Measurements from ENCODE around the gene DNAJC18.
"Not testable (repeated sequence)": the region's sequence is repeated elsewhere in the genome, so short reads cannot be mapped to it uniquely, and the experiment has no call there.

Gene DNAJC18

DNA sequence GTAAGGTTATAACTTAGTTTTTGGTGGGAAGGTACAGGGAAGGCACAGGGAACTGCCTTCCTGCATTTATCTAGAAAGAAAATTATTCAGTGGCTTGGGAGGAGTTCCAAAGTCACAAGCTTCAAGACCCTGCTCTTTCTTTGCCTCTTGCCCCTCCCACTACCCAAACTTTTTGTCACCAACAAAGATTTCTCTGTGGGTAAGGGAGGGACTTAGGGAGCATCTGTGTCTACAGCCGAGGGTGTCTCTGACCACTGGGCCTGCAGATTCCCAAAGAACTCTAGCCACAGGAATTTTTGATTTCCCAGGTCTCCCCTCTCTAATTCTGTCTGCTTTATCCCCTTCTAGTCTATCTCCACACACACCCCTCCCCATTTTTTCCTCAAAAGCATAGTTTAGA lies 21.1 kb upstream of the DNAJC18 start:
- no peak for DNase-seq

DNA sequence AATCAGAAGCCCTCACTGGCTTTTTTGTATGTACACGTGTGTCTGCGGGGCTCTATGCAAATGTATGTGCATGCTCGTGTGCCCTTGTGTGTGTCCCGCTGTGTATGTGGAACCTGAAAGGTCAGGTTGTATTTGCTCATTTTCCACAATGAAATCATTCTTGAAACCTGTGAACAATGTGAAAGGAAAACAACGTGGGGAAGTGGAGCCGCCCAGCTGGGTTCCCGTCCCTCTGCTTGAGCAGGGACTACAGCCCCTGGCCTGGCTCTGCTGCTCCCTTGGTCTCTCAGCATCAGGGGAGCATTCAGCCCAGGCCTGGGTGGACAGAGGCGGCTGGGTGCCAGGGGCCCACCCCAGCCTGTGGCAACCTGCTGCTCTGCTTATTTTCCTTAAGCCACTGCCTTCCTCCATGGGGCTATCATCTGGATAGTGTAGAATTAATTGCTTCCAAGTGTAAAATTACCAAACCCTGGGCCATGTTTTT lies 20.2 kb upstream of the DNAJC18 start:
- no peak for DNase-seq

DNA sequence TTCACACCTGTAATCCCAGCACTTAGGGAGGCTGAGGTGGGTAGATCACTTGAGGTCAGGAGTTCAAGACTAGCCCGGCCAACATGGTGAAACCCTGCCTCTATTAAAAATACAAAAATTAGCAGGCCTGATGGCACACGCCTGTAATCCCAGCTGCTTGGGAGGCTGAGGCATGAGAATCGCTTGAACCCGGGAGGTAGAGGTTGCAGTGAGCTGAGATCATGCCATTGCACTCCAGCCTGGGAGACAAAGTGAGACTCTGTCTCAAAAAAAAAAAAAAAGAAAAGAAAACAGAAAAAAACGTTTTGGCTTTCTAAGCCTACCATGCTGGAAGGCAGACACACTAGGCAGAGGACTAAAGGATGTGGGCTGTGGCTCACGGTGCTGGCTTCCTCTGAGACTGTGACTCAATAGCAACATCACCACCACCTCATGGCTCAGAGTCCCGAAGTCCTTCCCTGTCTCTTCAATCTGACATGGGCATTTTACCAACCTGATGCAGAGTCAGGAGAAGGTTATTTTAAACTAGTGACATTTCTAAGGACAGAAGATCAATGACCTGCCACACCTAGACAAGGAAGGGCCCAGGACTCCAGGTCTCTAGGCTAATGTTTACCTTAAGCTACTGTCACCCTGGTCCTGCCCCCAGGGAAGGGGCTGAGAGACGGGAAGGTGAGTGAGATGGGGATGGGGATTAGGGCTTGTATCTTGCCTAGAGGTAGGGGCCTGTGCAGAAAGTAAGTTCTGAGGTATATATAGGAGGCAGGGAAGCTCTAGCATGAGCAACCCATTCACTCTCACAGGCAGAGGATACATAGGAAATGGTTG lies 19.5 kb upstream of the DNAJC18 start:
- no peak for DNase-seq

DNA sequence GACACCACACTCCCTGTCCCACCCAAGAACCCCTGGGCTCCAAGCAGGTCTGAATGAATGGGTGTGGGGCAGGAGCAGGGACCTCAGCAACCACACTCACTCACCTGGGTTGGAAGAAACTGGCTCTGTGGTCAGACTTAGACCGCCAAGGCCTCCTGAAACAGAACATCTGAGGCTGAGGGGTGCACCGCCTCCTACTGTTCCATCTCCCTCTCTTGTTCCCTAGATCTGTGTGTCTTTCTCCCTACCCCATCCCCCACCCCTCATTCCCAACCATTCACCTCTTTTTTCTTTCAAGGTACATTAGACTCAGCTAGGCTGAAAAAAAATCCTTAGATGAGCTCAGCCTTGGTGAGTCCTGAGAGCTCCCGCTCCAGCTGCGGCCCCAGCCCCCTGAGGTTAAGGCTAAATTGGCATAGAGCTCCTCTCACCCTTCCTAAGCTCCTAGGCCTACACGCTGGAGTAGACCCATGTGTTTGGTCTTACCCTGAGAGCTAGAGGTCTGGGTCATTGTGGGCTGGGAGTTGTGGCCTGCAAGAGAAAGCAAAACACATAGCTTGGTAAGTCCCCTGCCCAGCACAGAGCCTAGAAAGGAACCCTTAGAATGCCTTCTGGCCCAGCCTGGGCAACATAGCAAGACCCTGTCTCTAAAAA lies 18.5 kb upstream of the DNAJC18 start:
- no peak for DNase-seq

DNA sequence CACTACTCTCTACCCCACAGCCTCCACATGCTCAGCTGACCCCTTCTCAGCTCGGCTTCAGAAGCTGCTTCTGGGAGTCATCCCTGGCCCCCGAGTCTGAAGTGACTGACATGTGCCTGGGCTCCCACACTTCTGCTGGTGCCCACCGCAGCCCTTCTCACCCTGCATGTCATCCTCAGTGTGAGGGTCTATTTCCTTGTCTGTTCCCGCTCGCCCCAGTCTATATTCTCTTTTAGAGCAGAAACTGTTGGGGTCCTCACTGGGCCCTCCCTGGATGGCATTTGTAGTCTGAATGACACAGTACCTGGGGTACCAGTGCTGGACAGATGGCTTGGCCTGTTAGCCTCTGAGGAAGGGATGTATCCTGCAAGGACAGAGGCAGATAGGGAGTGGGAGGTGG lies 17.9 kb upstream of the DNAJC18 start:
- no peak for DNase-seq

DNA sequence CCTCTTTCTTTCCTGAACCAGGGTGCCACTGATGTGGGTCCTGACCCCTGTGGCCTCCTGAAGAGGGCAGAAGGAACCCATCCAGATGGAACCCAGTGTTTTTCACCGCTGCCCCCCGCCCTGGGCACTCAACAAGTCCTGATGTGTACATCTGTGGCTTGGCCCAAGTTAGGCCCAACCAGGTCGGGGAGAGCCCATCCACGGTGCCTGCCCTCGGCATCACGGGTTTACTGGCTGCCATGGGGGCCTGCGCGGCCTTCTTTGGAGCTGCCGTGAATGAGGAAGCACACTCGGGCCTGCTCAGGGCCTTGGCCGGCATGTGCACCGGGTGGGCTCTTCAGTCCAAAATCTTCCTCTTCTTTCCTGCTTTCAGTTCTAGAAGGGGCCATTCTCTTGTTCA lies 17.5 kb upstream of the DNAJC18 start:
- no peak for DNase-seq

DNA sequence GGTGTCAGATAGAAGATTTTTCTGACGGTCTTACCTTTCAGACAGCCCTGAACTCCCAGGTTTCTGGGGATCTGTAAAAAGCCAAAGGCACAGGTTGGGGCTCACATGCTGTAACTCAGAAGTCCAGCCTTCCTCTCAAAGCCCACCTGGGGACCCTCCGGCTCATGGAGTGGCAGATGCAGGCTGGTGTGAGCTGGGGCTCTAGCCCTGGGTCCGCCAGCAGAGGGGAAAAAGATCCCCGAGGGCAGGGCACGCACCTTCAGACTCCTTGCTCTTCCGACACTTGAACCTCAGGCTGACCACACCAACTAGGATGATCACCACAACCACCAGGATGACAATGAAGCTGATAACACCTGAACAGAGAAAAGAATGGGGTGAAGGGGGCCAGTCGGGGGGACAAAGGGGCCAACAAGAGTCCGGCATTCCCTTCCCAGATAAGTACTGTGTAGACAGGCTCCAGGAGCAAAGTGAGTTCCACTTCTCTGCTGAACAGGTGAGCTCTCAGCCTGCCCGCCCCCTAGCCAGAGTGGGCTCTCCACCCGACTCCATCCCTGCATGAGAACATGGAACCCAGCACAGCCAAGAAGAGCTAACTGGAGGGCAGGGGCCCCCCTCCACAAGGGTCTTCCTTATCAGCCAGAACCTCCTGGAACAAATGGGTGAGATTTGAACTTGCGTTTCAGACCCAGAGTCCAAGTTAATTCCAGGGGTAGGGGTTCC lies 15.4 kb upstream of the DNAJC18 start:
- DNase-seq = no peak

DNA sequence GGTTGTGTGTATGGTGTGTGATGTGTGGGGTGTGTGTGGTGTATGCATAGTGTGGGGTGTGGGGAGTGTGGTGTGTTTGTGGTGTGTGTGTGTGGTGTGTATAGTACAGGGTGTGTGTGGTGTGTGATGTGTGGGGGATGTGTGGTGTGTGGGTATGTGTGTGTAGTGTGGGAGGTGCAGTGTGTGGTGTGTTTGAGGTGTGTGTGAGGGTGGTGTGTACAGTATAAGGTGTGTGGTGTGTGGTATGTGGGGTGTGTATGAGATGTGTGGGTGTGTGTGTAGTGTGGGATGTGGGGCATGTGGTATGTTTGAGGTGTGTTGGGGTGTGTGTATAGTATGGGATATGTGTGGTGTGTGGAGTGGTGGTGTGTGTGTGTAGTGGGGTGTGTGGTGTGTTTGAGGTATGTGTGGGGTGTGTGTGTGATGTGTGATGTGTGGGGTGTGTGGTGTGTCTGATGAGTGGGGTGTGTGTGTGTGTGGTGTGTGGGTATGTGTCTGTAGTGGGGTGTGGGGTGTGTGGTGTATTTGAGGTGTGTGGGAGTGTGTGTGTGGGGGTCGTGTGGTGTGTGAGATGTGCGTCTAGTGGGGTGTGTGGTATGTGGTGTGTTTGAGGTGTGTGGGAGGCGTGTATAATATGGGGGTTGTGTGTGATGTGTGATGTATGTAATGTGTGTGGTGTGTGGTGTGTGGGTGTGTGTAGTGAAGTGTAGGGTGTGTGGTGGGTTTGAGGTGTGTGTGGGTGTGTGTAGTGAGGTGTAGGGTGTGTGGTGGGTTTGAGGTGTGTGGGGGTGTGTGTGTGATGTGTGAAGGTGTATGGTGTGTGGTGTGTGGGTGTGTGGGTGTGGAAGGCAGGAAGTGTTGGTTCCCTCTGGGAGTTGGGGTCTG lies 14.6 kb upstream of the DNAJC18 start:
- no peak for DNase-seq

DNA sequence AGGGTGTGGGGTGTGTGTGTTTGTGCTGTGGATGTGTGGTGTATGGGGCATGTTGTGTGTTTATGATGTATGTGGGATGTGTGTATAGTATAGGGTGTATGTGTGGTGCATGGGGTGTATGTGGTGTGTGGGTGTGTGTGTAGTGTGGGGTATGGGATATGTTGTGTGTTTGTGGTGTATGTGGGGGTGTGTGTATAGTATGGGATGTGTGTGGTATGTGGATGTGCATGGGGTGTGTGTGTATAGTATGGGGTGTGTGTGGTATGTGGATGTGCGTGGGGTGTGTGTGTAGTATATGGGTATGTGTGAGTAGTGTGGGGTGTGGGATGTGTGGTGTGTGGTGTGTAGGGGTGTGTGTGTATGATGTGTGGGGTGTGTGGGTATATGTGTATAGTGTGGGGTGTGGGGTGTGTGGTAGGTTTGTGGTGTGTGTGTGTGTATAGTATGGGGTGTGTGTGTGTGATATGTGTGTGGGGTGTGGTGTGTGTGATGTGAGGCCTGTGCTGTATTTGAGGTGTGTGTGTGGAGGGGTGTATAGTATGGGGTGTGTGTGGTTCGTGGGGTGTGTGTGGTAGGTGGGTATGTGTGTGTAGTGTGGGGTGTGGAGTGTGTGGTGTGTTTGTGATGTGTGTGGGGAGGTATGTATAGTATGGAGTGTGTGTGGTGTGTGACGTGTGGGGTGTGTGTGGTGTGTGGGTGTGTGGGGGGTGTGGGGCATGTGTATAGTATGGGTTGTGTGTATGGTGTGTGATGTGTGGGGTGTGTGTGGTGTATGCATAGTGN lies 12.7 kb upstream of the DNAJC18 start:
- DNase-seq = no peak

DNA sequence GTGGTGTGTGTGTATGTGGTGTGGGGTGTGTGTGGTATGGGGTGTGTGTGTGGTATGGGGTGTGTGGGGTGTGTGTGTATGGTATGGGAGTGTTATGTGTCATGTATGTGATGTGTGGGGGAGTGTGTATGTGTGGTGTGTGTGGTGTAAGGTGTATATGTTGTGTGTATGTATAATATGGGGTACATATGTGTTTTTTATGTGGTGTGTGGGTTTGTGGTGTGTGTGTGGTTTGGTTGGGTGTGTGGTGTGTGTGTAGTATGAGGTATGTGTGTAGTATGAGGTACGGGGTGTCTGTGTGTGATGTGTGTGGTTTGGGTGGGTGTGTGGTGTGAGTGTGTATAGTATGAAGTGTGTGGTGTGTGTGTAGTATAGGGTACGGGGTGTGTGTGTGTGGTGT lies 11.9 kb upstream of the DNAJC18 start:
- no peak for DNase-seq

DNA sequence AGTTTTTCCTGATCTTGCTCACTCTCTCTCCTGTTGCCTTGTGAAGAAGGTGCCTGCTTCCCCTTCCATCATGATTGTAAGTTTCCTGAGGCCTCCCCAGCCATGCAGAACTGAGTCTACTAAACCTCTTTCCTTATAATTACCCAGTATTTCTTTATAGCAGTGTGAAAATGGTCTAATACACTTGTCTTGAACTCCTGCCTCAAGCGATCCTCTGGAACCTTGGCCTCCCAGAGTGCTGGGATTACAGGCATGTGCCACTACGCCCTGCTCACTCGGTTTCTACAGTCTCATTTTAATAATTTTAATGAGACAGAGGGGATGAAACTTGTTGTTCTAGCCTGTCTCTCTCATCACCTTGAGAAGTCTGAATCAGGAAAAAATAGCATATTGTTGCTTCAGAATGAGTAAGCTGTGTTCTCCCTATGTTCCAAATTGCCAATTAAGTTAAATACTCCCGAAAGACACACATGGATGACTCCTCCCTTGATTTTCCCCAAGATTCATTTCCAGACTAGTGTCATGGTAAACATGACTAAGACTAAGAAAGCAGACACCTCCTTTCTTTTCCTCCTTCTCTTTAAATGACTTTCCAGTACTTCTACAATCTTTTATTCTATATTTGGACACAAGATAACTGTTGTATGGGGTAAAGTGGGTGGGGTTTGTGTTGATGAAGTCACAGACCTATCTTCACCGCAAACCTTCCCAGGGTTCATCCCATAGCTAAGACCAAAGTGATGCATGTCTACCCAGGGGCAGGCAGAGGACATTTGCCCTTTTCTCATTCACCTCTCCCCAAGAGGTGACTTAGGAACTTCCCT lies 7.8 kb upstream of the DNAJC18 start:
- no peak for DNase-seq

DNA sequence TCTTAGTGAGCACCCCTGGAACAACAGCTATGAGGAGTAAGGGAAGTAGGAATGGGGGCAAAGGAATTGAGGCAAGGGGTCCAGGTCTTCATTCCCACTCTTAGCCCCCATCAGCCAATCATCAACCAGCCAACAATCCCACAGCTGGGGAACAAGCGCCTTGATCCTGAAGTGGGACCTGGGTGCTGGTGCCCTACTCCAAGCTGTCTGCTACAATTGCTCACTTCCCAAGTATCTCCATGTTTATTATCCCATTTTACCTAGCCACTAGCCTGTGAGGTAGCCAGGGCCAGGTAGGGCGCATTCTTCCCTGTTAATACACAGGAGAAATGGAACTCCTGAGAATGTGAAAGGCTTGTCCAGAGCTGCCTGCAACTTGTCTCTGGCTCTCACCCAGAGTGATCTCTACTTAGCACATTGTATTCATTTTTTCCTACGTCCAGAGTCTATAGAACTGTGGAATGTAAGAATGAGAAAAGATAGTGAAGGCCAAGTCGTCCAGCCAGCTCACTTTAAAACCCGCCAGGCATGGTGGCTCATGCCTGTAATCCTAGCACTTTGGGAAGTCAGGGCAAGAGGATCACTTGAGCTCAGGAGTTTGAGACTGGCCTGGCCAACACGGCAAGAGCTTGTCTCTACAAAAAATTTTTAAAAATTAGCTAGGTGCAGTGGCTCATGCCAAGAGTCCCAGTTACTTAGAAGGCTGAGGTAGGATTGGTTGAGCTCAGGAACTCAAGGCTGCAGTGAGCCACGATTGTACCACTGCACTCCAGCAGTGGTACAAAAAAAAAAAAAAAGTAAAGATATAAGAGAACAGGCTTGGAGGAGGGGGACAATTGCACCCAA lies 6.2 kb upstream of the DNAJC18 start:
- no peak for DNase-seq

DNA sequence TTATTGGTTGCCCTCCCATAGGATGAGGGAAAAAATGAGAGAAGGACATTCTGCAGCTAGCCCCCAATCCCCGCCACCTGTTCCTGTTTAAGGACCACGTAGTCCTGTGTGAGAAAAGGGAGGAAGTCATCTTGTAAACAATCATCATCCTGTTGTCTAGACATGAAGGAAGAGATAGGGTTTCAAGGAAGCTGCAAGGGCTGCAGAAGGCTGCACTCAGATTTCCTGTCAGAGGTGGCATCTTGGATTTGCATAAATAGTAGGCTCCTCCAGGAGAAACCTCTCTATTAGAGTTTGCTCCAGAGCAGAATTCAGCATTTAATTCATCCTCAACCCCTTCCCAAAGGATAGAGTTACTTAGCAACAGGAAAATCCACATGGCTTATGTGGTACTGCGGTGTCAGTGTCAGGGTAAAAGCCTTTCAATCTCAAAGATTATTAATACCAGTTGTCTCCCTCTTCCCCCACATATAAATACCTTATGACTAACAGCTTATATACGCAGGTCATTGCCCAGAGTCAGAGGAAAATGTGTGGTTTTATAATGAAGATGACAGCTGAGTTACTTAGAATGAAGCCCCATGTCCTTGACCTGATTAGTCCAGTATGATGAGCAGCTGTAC lies 4.6 kb upstream of the DNAJC18 start:
- DNase-seq = no peak

DNA sequence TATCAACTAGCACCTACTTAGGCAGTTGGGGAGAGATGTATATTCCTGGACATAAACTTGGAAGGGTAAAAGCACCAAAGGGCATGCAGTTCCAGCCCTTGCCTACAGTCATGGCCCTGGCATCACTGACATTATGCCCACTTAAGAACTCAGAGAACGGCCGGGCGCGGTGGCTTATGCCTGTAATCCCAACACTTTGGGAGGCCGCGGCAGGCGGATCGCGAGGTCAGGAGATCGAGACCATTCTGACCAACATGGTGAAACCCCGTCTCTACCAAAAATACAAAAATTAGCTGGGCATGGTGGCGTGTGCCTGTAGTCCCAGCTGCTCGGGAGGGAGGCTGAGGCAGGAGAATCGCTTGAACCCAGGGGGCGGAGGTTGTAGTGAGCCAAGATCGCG lies 1.1 kb upstream of the DNAJC18 start:
- not testable (repeated sequence) for DNase-seq

DNA sequence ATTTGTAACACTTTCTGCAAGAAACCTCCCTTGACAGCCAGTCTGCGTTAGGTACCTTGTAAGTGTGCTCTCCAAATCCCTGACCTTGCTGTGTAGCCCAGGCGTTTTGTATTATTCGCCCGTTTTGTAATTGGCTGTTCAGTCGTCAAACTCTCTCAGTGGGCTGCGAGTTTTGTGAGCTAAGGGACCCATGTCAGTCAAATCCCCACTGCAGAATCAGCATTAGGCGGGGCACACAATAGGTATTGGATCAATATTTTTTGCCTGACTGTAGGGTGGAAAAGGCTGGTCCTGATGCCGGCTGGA lies 665 bp downstream of the DNAJC18 start:
- DNase-seq = no peak

DNA sequence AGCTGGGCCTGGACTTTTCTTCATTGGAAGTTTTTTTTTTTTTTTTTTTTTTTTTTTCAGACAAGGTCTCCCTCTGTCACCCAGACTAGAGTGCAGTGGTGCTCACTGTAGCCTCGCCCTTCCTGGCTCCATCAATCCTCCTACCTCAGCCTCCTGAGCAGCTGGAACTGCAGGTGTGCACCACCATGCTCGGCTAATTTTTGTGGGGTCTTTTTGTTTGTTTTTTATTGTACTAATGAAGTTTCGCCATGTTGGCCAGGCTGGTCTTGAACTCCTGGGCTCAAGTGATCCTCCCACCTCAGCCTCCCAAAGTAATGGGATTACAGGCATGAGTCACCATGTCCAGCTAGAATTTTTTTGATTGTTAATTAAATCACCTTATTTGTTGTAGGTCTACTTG lies 3.6 kb downstream of the DNAJC18 start:
- DNase-seq = no peak

DNA sequence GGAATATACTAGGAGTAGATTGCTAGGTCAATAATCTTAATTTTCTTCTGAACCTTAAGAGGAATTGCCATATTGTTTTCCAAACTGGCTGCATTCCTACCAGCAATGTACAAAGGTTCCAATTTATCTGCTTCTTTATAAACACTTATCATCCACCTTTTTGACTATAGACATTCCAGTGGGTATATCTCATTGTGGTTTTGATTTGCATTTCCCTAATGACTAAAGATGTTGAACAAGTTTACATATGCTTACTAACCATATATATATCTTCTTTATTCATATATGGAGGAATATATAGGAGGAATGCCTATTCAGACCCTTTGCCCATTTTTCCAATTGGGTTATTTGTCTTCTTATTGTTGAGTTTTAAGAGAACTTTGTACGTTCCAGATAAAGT lies 7.6 kb downstream of the DNAJC18 start:
- DNase-seq = no peak

DNA sequence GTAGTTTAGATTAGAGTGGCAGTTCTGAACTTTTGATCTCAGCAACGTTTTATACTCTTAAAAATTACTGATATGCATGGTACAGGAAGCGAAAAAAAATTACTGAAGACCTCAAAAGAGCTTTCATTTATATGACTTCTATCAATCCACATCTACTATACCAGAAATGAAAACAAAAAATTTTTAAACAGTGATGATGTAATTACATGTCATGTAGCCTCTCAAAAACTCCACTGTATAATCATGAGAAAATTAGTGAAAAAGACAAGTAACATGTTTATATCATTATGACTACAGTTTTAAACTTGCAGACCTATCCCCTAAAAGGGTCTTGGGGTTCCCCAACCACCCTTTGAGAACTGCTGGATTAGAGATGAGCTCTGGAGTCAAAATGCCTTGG lies 9.3 kb downstream of the DNAJC18 start:
- no peak for DNase-seq

DNA sequence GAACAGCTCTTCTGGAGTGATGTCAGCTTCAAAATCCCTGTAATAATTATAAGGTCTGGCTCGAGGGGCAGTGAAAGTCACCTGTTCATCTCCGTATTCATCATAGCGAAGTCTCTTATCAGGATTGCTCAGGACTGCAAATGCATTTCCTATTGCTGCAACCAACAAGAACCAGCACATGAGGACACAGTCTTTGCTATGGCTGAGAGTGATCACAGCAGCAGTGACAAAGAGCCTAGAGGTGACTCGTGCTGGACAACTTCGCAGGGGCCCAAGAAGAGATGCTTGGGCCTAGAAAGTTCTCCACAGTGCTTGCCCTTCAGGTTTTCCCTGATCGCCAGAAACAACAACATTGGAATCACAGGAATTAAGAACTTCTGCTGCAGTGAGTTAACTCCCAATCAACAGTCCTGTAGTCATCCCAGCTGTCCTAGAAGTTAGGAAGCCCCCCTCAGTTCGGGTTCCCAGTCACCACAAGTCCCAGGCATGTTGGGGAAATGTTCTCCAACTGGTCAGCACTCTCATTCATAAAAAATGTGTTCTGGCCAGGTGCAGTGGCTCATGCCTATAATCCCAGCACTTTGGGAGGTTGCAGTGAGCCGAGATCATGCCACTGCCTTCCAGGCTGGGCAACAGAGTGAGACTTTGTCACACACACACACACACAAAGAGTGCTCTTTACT lies 13.0 kb downstream of the DNAJC18 start:
- no peak for DNase-seq

All from NCI-H1105 treated with DMSO at 0.1 percent for 48 hours (cell line).